DMS114 treated with DMSO at 0.1 percent for 48 hours (cell line): Measurements from ENCODE around the gene SLC9A1.

Experiments used
- DNase-seq: peaks from one replicate; lab custom pipeline; 2025; ENCODE audit not compliant: unreplicated experiment; lab: John Stamatoyannopoulos, UW

The SLC9A1 gene

GRCh38 chr1:27152004-27152828 lies 2.7 kb downstream of the SLC9A1 start:
- DNase-seq = no peak

- DNase-seq = no peak
These were observed 4.3 kb downstream of the SLC9A1 start for GRCh38 chr1:27150641-27151040.

GRCh38 chr1:27150183-27150582 lies 4.7 kb downstream of the SLC9A1 start:
- DNase-seq = no peak

DNA sequence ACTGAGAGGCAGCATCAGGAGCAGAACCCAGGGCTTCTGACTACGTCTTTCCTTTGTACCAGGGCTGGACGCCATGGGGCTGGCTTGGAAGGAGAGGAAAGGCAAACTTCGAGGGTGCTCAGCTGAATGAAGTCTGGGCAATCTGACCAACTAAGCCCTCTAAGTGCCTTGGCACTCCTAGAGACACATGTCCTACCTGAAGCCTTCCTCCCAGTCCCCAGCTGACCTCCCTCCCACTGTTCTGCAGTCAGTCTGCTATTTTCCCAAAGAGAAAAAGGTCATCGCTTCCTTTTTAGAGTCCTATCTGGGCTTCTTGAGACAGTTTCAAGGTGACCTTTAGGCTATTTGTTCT lies 5.2 kb downstream of the SLC9A1 start:
- no peak for DNase-seq

DNA sequence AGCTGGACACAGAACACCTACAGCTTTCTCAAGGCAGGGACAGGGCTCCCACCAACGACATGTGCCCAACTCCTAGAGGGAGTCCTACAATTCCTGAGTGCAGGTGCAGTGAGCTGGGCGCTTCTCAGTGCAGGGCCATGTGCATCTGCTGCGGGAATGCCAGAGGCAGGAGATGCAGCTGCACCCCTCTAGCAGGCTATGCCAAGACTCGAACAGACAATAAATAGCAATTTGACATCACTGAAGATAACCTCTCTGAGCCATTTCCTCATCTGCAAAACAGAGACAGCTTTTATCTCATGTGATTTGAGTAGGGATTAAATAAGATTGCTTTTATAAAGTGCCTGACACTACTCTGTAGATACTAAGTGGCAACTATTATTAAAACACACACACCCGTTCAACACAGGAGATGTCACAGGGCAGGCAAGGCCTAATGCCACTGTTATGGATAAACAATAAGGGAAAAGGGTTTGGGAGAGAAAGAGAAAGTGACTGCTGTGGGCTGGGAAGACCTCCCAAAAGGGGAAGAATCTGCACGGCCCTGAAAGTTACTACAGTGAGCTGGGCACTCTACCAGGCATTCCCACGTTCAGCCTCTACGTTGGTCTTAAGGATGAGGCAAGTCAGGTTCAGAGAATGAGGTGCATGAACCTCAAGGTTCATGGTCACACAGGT lies 5.7 kb downstream of the SLC9A1 start:
- no peak for DNase-seq

GRCh38 chr1:27148591-27148990 lies 6.3 kb downstream of the SLC9A1 start:
- DNase-seq = no peak

- DNase-seq = no peak
These were observed 6.9 kb downstream of the SLC9A1 start for GRCh38 chr1:27147842-27148518.

DNA sequence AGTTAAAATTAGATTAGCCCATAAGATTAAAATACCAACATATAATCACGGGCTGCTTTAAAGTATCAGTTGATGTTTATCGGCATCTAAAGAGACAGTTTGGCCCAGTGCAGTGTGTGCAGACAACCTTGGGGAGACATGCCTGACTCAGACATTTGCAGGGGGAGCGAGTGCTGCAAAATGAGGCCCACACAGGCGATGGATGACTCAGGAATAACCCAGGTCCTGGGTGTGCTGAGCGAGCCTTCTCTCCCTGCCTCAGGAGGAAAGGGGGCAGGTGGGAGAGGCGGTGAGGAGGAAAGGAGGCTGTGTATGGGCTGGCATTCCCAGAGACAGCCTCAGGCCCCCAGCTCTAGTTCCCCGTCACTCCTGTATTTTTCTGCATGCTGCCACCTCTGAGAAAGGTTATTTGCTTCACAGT lies 9.0 kb downstream of the SLC9A1 start:
- no peak for DNase-seq

DNA sequence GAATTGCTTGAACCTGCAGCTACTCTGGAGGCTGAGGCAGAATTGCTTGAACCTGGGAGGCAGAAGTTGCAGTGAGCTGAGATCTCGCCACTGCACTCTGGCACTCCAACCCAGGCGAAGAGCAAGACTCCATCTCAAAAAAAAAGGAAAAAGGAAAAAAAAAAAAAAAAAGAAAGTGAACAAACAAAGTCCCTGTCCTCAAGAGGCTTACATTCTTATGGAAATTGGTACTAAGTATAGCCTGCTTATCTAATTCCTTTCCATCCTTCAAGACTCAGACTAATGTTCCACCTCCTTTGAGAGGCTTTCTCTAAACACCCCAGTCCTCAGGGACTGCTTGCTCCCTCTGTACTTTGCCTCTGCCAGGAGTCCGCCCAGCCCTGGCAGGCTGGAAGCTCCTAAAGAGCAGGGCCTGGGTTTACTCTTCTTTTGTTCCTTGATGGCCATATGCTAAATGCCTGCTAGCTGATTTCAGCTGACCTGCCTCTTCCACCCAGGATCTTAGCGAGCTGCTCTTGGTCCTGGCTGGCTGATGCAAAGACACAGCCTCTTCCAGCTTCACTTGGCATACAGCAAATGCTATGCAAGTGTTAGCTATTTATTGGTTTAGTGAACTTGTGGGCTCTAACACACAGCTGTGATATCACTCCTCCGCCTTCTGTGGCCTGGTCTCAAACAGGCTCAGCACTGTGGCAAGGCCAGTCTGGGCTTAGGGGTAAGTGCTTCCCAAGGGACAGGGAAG lies 9.8 kb downstream of the SLC9A1 start:
- no peak for DNase-seq

DNA sequence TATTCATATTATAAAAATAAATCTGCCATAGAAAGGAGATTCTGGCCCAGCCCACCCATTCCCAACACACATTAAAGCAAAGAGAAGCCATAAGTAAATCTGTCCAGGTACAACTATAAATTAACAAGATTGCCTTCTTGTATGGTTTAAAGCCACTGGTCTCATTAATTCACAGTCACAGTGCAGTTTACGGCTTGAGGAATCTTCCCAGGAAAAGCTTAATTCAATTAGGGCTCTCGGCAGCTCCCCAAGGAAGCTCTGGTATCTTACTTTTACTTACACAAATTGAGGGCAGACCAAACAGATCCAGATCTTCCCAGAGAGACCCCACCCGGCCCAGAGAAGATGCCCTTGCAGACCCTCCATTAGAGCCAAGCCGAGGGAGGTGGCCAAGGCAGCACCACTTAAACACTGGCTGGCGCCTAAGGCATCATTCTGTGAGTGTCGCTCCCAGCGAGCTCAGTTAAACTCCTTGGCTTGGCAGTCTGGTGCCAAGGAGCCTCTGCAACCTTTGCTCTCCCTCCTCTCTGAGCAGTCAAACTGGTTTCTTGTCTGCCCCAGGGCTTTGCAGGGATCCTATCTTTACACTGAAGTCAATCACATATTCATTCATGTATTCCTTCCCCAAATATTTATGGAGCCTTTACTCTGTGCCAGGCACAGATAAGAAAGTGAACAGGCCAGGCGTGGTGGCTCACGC lies 10.7 kb downstream of the SLC9A1 start:
- DNase-seq = no peak

DNA sequence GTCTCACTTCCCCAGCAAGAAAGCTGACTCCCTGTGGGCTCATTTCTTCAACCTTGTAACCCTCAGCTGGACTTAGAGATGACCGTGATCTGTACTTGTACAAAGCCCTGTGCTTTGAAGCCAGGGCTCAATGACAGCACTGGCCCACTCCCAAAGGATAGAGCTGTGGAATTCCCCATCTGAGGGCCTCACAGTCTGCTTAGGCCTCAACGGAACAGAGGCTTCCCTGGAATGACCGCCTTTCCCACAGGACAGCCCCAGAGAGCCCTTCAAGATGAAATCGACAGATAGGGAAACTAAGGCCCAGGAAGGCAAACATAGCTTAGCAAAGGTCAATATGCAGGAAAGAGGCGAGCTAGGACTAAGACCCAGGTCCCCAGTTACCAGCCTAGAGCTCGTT lies 11.5 kb downstream of the SLC9A1 start:
- DNase-seq = no peak

- no peak for DNase-seq
These were observed 12.5 kb downstream of the SLC9A1 start for GRCh38 chr1:27142464-27142863.

DNA sequence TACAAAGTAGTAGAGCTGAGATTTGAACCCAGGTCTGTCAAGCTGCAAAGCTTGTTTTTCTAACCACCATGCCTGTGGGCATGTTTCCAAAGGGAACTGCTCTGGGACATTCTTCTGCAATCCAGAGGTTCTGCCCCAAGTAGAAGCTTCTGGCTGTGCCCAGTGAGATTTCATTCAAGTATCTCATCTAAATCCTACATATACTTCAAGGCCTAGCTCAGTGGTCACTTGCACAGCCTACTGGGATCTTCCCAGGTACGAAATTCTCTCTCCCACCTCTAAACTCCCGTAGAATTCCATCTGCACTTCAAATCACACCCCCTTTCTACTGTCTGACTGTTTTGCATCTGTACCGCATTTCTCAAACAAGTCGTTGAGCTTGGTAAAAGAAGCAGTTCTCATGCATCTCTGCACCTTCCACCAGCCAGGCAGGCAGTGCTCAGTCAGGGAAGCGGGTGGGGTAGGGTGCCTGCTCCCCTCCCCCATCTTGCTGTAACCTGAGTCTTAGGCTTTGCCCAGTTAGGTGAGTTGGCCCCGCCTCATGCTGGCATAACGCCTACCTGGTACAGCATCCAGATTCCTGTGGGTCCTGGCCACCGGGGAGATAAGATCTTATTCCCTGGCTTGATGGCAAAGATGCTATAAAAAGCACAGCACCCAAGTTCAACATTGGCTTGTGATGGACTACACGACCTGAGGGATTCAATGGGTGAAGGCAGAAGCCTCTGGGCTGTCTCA lies 13.5 kb downstream of the SLC9A1 start:
- DNase-seq = no peak

DNA sequence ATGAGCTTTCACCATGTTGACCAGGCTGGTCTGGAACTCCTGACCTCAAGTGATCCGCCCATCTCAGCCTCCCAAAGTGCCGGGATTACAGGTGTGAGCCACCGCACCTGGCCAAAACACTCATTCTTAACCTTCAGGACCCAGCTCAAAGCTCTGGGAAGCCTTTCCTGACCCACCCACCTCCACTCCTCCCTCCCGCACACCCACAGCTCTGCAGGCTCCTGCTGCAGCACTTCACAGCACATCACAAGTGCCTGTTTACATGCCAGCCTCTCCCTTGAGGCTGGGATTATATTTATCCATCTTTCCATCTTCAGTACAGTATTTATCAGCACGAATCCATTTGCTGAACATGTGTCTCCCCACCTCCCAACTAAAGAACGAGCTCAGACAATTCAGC lies 14.9 kb downstream of the SLC9A1 start:
- no peak for DNase-seq

- DNase-seq = no peak
These were observed 16.0 kb downstream of the SLC9A1 start for GRCh38 chr1:27138927-27139326.

DNA sequence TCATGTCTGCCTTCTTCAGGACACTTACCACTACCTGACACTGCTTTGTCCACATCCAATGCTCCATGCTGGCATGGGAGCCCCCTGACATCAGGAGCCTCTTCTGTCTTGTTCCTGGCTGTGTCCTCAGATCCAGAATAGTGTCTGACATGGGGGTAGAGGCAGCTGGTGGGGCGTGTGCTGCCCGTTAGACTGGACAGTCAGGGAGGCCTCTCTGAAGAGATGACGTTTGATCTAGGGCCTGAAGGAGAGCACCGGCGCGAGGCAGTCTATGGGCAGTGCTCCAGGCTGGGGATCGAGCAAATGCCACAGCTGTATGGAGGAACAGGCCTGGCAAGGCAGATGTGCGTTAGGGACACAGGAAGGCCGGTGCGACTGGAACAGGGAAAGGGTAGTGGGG lies 16.6 kb downstream of the SLC9A1 start:
- no peak for DNase-seq

GRCh38 chr1:27137544-27138075 lies 17.3 kb downstream of the SLC9A1 start:
- DNase-seq = no peak

DNA sequence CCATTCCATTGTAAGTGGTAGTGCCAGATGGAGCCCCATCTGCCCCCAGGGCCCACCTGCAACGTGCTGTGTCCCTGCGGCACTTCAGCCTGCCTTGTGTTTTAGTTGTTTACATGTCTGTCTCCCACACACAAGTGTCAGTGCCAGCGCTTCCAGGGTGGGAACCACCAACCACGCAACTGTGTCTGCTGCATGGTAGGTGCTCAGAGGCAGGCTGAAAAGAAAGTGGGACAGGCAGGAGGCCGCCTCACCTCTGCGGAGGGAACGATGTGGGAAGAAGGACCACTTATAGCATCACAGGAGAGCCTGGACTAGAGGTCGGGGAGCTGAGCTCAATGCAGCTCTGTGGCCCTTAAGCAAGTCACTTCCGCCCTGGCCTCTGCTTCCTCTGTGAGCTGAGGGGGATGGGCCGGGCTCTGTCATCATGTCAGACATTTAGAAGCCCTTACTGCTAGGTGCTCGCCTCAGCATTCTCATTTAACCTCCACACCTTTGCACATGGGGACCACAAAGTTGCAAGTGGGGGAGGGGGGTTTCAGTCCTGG lies 17.9 kb downstream of the SLC9A1 start:
- DNase-seq = no peak

DNA sequence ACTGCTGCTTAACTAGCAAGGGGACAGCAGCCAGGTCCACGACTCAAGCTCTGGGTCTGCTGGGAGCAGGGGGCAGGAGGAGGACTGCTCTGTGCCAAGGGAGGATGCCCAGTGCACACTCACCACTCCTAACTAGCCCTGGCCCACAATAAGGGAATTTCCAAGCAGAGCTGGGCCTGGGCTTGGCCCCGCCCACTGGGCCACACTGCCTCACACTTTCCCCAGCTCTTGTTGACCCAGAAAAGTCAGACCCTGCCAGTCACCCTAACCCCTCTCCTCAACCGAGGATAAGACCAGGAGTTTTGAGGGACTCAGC lies 18.7 kb downstream of the SLC9A1 start:
- DNase-seq = no peak
